Hepatocyte (in vitro differentiated cells): Measurements from ENCODE around the gene C9. TPM values are rescaled to one million over a fixed set of nuclear protein-coding genes. Genes with fewer than 3 reads are reported as not detected.
"Not testable (repeated sequence)": the region's sequence is repeated elsewhere in the genome, so short reads cannot be mapped to it uniquely, and the experiment has no call there.

Experiments used
- DNase-seq: peaks from one replicate; pipeline ENCODE4 v3.0.0-alpha.2; 2016; ENCODE audit warnings: low spot score
- H2AFZ ChIP-seq: fragments of 200-600 bp; sonication (generic); 2 replicates; pipeline ENCODE4 v1.6.0; 2016; ENCODE audit warnings: antibody characterized with exemption, mild to moderate bottlenecking
- H3K27ac ChIP-seq: fragments of 200-600 bp; sonication (generic); 2 replicates; pipeline ENCODE4 v1.5.1; 2016; ENCODE audit warnings: mild to moderate bottlenecking
- H3K27me3 ChIP-seq: fragments of 200-600 bp; sonication (generic); 2 replicates; pipeline ENCODE4 v1.6.1; 2016
- H3K36me3 ChIP-seq: fragments of 200-600 bp; sonication (generic); replicated peaks from 2 replicates; pipeline ENCODE4 v1.5.1; 2016; ENCODE audit warnings: low read depth; ENCODE audit not compliant: insufficient read depth
- H3K4me1 ChIP-seq: fragments of 200-600 bp; sonication (generic); 2 replicates; pipeline ENCODE4 v1.5.1; 2016; ENCODE audit warnings: mild to moderate bottlenecking, moderate library complexity; ENCODE audit not compliant: insufficient read depth
- H3K4me2 ChIP-seq: fragments of 200-600 bp; sonication (generic); 2 replicates; pipeline ENCODE4 v1.6.0; 2016
- H3K4me3 ChIP-seq: fragments of 200-600 bp; sonication (generic); 2 replicates; pipeline ENCODE4 v1.5.1; 2016; ENCODE audit warnings: mild to moderate bottlenecking
- H3K79me2 ChIP-seq: fragments of 200-600 bp; sonication (generic); 2 replicates; pipeline ENCODE4 v1.6.0; 2017; ENCODE audit warnings: mild to moderate bottlenecking
- H3K9me2 ChIP-seq: fragments of 200-600 bp; sonication (generic); replicated peaks from 2 replicates; pipeline ENCODE4 v1.6.0; 2017; ENCODE audit warnings: mild to moderate bottlenecking; ENCODE audit not compliant: insufficient read depth
- H3K9me3 ChIP-seq: fragments of 200-600 bp; sonication (generic); 2 replicates; pipeline ENCODE4 v1.5.1; 2016; ENCODE audit warnings: low read depth, mild to moderate bottlenecking
- H4K20me1 ChIP-seq: fragments of 200-600 bp; sonication (generic); 2 replicates; pipeline ENCODE4 v1.6.0; 2016; ENCODE audit warnings: mild to moderate bottlenecking; ENCODE audit not compliant: insufficient read depth, poor library complexity, severe bottlenecking
- CTCF ChIP-seq: fragments of 200-600 bp; sonication (generic); IDR thresholded peaks from 2 replicates; pipeline ENCODE4 v1.5.1; 2016; ENCODE audit warnings: antibody characterized with exemption, mild to moderate bottlenecking; ENCODE audit not compliant: poor library complexity
- EZH2 ChIP-seq: fragments of 200-600 bp; sonication (generic); IDR thresholded peaks from 2 replicates; pipeline ENCODE4 v1.6.1; 2016; ENCODE audit warnings: antibody characterized with exemption, mild to moderate bottlenecking, borderline replicate concordance
- EZH2phosphoT487 ChIP-seq: fragments of 200-600 bp; sonication (generic); IDR thresholded peaks from one replicate; pipeline ENCODE4 v1.6.1; 2018; ENCODE audit warnings: antibody characterized with exemption, mild to moderate bottlenecking, low read depth, moderate library complexity; ENCODE audit not compliant: unreplicated experiment, severe bottlenecking
- WGBS: methylation state at CpG from one replicate; pipeline ENCODE4 v1.1.6; 2016; ENCODE audit warnings: low lambda C conversion rate; ENCODE audit errors: missing lambda C conversion rate; 5-methylcytosine and 5-hydroxymethylcytosine counted together
- polyA plus RNA-seq: library from polyadenylated mRNA; unstranded; fragments of >200 nt; fragmentation: Nextera tagmentation; extraction: Ambion mirVana; gene quantifications from 2 replicates; pipeline ENCODE4 v1.2.1, GENCODE V29; 2016
- total RNA-seq: library from RNA; depleted of rRNA; stranded (reverse); fragments of >200 nt; gene quantifications from 2 replicates; pipeline ENCODE4 v1.2.3, GENCODE V29; 2014

The C9 gene
- total and polyA plus RNA-seq, 2 experiments from 2014 or later = 0.47 to 0.79 TPM

DNA sequence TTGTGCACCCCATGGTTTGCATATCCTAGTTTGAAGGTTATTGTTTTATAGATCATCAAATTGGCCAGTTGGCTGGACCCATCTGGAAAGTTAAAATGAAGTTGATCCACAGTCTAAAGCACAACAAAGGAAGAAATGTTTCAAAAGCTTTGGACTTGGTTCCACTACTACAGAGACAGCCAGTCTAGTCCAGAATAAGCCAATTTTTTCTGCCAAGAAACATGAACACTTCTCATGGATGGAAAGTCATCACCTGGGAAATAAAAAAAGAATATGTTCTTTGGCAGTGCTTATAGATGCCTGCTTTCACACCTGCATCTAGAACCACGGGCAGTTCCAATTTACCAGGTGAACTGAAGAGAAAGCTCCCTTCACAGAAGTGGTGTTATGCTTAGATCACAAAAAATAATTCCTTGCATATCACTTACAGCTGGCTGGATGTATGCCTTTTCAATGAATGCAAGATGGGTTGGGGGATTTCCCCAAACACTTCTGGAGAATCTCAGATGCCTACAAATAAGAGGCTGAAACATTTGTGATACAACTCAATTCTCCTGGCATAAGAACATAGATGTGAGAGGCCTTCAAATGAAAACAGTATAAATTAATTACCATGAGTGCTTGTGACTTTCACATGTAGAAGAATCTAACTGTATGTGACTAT lies 26.9 kb downstream of the C9 start:
- Histone ChIP-seq H3K27me3 (no peaks in the 10 kb centered on the region), H3K79me2 (no peaks in the 10 kb centered on the region), H3K4me3 (no peak overlapping the region), H3K4me1 (no peaks in the 10 kb centered on the region), H3K36me3 (no peaks in the 10 kb centered on the region), H4K20me1 (no peaks in the 10 kb centered on the region), H3K9me2 (no peaks in the 10 kb centered on the region), H2AFZ (no peak overlapping the region), H3K9me3 (no peaks in the 10 kb centered on the region), H3K4me2 (no peak overlapping the region), H3K27ac (no peak overlapping the region)
- no peak for DNase-seq
- WGBS = 83% methylated on average over 1 of the region's 1 CpG
- TF ChIP-seq EZH2phosphoT487 = no peak
- no peak for TF ChIP-seq EZH2
- TF ChIP-seq CTCF = no peak

- H3K4me1 ChIP-seq, H3K36me3 ChIP-seq: not testable (repeated sequence)
- WGBS = 86% methylated on average over 12 of the region's 27 CpGs
These were observed 30.0 kb downstream of the C9 start for GRCh38 chr5:39334296-39334695.

DNA sequence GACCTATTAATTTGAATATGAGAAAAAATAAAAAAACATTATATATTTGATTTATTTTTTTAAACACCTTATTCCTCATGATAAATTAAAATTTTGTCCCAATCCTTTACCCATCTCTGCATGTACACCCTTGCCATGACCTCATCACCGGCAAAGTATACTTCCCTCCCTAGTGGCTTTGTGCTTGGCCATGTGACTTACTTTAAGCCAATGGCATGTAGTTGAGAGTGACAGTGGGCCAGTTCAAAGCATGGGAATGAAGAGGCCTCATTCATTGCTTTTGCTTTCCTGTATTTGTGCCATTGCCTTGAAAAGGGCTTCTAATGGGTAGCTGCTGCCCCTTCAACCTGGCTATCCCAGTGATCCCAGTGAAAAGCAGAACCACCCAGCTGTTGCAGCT lies 31.2 kb downstream of the C9 start:
- no peak for TF ChIP-seq CTCF
- TF ChIP-seq EZH2phosphoT487 = no peak
- no peak for TF ChIP-seq EZH2
- Histone ChIP-seq H3K9me3 (no peaks in the 10 kb centered on the region), H4K20me1 (no peaks in the 10 kb centered on the region), H3K27ac (no peak overlapping the region), H3K4me3 (no peak overlapping the region), H3K36me3 (no peaks in the 10 kb centered on the region), H3K4me2 (no peak overlapping the region), H3K79me2 (no peaks in the 10 kb centered on the region), H2AFZ (no peak overlapping the region), H3K9me2 (no peaks in the 10 kb centered on the region), H3K4me1 (no peaks in the 10 kb centered on the region), H3K27me3 (no peaks in the 10 kb centered on the region)
- DNase-seq = no peak
- 94% methylated on average over 1 of the region's 1 CpG for WGBS

More at GRCh38 chr5:39334296-39334695, 30.0 kb downstream of the C9 start:
- H4K20me1 ChIP-seq, H3K9me3 ChIP-seq, H2AFZ ChIP-seq, H3K79me2 ChIP-seq, H3K27me3 ChIP-seq, H3K4me2 ChIP-seq, H3K27ac ChIP-seq, H3K4me3 ChIP-seq, H3K9me2 ChIP-seq, DNase-seq: not testable (repeated sequence)

GRCh38 chr5:39331861-39332381 lies 32.4 kb downstream of the C9 start:
- Histone ChIP-seq H3K4me1 (no peaks in the 10 kb centered on the region), H3K27me3 (no peaks in the 10 kb centered on the region), H3K9me2 (no peaks in the 10 kb centered on the region), H3K27ac (no peak overlapping the region), H3K4me3 (no peak overlapping the region), H2AFZ (no peak overlapping the region), H3K36me3 (no peaks in the 10 kb centered on the region), H3K4me2 (no peak overlapping the region), H3K9me3 (no peaks in the 10 kb centered on the region), H3K79me2 (no peaks in the 10 kb centered on the region), H4K20me1 (no peaks in the 10 kb centered on the region)
- no peak for TF ChIP-seq EZH2
- no peak for TF ChIP-seq CTCF
- no peak for TF ChIP-seq EZH2phosphoT487
- no peak for DNase-seq
- 91% methylated on average over 2 of the region's 2 CpGs for WGBS
